ENCODE results near the gene MAPRE2.
"Not testable (repeated sequence)": the region's sequence is repeated elsewhere in the genome, so short reads cannot be mapped to it uniquely, and the experiment has no call there.

The MAPRE2 gene

DNA sequence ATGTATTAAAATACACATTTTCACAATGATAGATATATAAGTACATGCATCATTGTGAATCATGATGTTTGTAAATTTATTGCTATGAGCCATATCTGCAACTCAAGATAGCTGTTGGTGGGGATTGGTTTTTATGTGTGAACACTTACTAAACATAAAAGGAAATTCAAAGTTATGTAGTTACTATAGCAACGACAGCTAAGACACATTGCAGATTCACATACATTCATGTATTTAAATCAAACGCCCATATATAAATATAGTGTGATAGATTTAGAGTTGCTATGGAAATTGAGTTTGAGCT lies 65.6 kb downstream of the MAPRE2 start:
- Histone ChIP-seq H3F3A (ENCODE audit: insufficient read depth, low read length) (no peaks in the 10 kb centered on the region), H4K20me1 (ENCODE audit: insufficient read depth, low read length) (no peaks in the 10 kb centered on the region), H2AFZ (ENCODE audit: low read length) (no peak overlapping the region), H3K27ac (ENCODE audit: low read depth, low read length, poor library complexity, severe bottlenecking) (no peak overlapping the region), H3K4me3 (ENCODE audit: low read depth, low read length, poor library complexity, severe bottlenecking) (no peak overlapping the region), H3K36me3 (ENCODE audit: insufficient read depth, low read length) (peaks cover 54% of the 10 kb centered on the region), H3K27me3 (ENCODE audit: insufficient read depth, low read length) (no peaks in the 10 kb centered on the region), H3K9me3 (ENCODE audit: low read length) (no peaks in the 10 kb centered on the region), H3K9me2 (ENCODE audit: low read depth, low read length) (no peaks in the 10 kb centered on the region), H3K4me2 (ENCODE audit: low read length) (no peak overlapping the region), H3K9ac (ENCODE audit: low read length) (no peak overlapping the region), H3K79me2 (ENCODE audit: insufficient read depth, low read length) (peaks cover 27% of the 10 kb centered on the region; the same call in 1 of the 2 replicates), H3K4me1 (ENCODE audit: insufficient read depth, low read length, severe bottlenecking) (no peaks in the 10 kb centered on the region)
- TF ChIP-seq, protein P1, sequence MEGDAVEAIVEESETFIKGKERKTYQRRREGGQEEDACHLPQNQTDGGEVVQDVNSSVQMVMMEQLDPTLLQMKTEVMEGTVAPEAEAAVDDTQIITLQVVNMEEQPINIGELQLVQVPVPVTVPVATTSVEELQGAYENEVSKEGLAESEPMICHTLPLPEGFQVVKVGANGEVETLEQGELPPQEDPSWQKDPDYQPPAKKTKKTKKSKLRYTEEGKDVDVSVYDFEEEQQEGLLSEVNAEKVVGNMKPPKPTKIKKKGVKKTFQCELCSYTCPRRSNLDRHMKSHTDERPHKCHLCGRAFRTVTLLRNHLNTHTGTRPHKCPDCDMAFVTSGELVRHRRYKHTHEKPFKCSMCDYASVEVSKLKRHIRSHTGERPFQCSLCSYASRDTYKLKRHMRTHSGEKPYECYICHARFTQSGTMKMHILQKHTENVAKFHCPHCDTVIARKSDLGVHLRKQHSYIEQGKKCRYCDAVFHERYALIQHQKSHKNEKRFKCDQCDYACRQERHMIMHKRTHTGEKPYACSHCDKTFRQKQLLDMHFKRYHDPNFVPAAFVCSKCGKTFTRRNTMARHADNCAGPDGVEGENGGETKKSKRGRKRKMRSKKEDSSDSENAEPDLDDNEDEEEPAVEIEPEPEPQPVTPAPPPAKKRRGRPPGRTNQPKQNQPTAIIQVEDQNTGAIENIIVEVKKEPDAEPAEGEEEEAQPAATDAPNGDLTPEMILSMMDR (IDR thresholded peaks at IDR 0.05; ENCODE audit: low read length) = no peak
- TF ChIP-seq EZH2 (IDR thresholded peaks at IDR 0.05; ENCODE audit: borderline replicate concordance, low read length) = no peak

DNA sequence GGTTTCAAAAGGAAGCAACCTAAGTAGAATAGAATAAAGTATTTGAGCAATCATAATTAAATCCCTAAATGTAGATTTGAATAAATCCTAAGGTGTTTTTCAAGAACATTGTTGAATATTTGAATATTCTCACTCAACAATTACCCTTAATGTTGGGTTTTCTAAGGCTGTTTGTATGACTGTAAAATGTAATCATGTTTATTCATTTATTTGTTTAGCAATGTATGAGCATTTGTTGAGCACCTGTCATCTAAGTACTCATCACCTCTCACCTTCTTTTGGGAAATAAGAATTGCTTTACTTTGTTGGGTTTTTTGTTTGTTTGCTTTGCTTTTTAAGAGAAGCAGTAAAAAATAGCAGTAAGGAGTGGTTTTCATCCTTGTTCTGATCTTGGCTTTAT lies 66.0 kb downstream of the MAPRE2 start:
- Histone ChIP-seq H3K9me3 (ENCODE audit: low read length) (no peaks in the 10 kb centered on the region), H3K9ac (ENCODE audit: low read length) (no peak overlapping the region), H3F3A (ENCODE audit: insufficient read depth, low read length) (no peaks in the 10 kb centered on the region), H3K27me3 (ENCODE audit: insufficient read depth, low read length) (no peaks in the 10 kb centered on the region), H3K9me2 (ENCODE audit: low read depth, low read length) (no peaks in the 10 kb centered on the region), H3K4me1 (ENCODE audit: insufficient read depth, low read length, severe bottlenecking) (no peaks in the 10 kb centered on the region), H4K20me1 (ENCODE audit: insufficient read depth, low read length) (no peaks in the 10 kb centered on the region), H3K4me3 (ENCODE audit: low read depth, low read length, poor library complexity, severe bottlenecking) (no peak overlapping the region), H3K36me3 (ENCODE audit: insufficient read depth, low read length) (peaks cover 52% of the 10 kb centered on the region), H2AFZ (ENCODE audit: low read length) (no peak overlapping the region), H3K27ac (ENCODE audit: low read depth, low read length, poor library complexity, severe bottlenecking) (no peak overlapping the region), H3K4me2 (ENCODE audit: low read length) (no peak overlapping the region), H3K79me2 (ENCODE audit: insufficient read depth, low read length) (peaks cover 27% of the 10 kb centered on the region; the same call in 1 of the 2 replicates)
- TF ChIP-seq, protein P1 (IDR thresholded peaks at IDR 0.05; ENCODE audit: low read length) = no peak
- TF ChIP-seq EZH2 (IDR thresholded peaks at IDR 0.05; ENCODE audit: borderline replicate concordance, low read length) = no peak

DNA sequence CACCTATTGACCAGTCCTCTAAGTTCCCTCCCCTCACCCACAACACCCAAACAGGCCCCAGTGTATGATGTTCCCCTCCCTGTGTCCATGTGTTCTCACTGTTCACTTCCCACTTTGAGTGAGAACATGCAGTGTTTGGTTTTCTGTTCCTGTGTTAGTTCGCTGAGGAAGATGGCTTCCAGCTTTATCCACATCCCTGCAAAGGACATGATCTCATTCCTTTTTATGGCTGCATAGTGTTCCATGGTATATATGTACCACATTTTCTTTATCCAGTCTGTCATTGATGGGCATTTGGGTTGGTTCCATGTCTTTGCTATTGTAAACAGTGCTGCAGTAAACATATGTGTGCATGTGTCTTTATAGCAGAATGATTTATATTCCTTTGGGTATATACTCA lies 66.9 kb downstream of the MAPRE2 start:
- Histone ChIP-seq H3K36me3 (ENCODE audit: insufficient read depth, low read length) (peaks cover 46% of the 10 kb centered on the region), H3K79me2 (ENCODE audit: insufficient read depth, low read length) (peaks cover 27% of the 10 kb centered on the region; the same call in 1 of the 2 replicates)
- H3K27me3 ChIP-seq (ENCODE audit: insufficient read depth, low read length); H3K9ac ChIP-seq (ENCODE audit: low read length); H3F3A ChIP-seq (ENCODE audit: insufficient read depth, low read length); H3K9me3 ChIP-seq (ENCODE audit: low read length); H2AFZ ChIP-seq (ENCODE audit: low read length); H3K4me3 ChIP-seq (ENCODE audit: low read depth, low read length, poor library complexity, severe bottlenecking); H3K27ac ChIP-seq (ENCODE audit: low read depth, low read length, poor library complexity, severe bottlenecking); H3K9me2 ChIP-seq (ENCODE audit: low read depth, low read length); H3K4me2 ChIP-seq (ENCODE audit: low read length); H4K20me1 ChIP-seq (ENCODE audit: insufficient read depth, low read length); H3K4me1 ChIP-seq (ENCODE audit: insufficient read depth, low read length, severe bottlenecking): not testable (repeated sequence)

DNA sequence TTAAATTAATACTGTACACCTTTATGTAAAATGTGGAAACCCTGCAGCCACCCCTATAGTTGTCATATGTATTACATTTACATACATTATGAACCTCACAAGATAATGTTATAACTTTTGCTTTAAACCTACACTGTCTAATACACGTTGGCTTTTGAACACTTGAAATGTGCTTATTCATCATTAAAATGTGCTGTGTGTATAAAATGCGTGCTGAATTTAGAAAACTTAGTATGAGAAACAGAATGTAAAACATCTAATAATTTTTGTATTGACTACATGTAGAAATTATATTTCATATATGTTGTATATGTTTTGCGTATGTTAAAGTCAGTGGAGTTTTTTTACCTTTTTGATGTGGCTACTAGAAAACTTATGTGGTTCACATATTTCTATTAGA lies 68.8 kb downstream of the MAPRE2 start:
- H3K9ac ChIP-seq (ENCODE audit: low read length) = no peak overlapping the region
- peaks cover 39% of the 10 kb centered on the region for H3K36me3 ChIP-seq (ENCODE audit: insufficient read depth, low read length)
- no peaks in the 10 kb centered on the region for H3K9me2 ChIP-seq (ENCODE audit: low read depth, low read length)
- H3K9me3 ChIP-seq (ENCODE audit: low read length) = no peaks in the 10 kb centered on the region
- no peak overlapping the region for H2AFZ ChIP-seq (ENCODE audit: low read length)
- no peak for TF ChIP-seq EZH2 (IDR thresholded peaks at IDR 0.05; ENCODE audit: borderline replicate concordance, low read length)
- TF ChIP-seq, protein P1 (IDR thresholded peaks at IDR 0.05; ENCODE audit: low read length) = no peak
- no peaks in the 10 kb centered on the region for H3K4me1 ChIP-seq (ENCODE audit: insufficient read depth, low read length, severe bottlenecking)
- peaks cover 32% of the 10 kb centered on the region; the same call in 1 of the 2 replicates for H3K79me2 ChIP-seq (ENCODE audit: insufficient read depth, low read length)
- no peak overlapping the region for H3K27ac ChIP-seq (ENCODE audit: low read depth, low read length, poor library complexity, severe bottlenecking)
- H4K20me1 ChIP-seq (ENCODE audit: insufficient read depth, low read length) = no peaks in the 10 kb centered on the region
- H3K27me3 ChIP-seq (ENCODE audit: insufficient read depth, low read length) = no peaks in the 10 kb centered on the region
- H3K4me3 ChIP-seq (ENCODE audit: low read depth, low read length, poor library complexity, severe bottlenecking) = no peak overlapping the region
- no peaks in the 10 kb centered on the region for H3F3A ChIP-seq (ENCODE audit: insufficient read depth, low read length)
- H3K4me2 ChIP-seq (ENCODE audit: low read length) = no peak overlapping the region

Measured in OCI-LY1 (cell line).